Measurements from ENCODE around the gene PARP11.

PARP11 gene

GRCh38 chr12:3872800-3873636, at the start of gene PARP11:
Gene PARP11, minus strand, starts transcription at chr12:3873399. Its CDS starts 170 bp downstream, at chr12:3873229.
- DNase-seq, result no peak

DNA sequence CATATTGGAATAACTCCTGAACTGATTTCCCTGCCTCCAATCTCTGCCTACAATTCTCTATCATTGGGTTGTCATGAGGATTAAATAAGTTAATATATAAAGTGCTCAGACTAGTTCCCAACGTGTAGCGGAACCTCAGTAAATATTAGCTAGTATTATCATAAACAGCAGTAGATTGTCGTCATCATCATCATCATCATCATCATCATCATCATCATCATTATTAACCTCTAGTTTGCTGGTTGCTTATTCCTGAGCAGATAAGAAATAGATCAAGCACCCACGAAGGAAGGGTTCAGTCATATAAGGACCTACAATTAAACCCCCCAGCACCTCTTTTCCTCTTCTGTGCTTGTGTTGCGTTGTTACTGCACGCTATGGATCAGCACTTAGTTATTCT, 48.8 kb upstream of the PARP11 start:
- DNase-seq, result no peak

GRCh38 chr12:3921526-3921925, 48.3 kb upstream of the PARP11 start:
- no peak for DNase-seq

- no peak for DNase-seq
Observed at GRCh38 chr12:3921151-3921471, 47.9 kb upstream of the PARP11 start.

- DNase-seq, result no peak
Observed at GRCh38 chr12:3920351-3921150, 47.4 kb upstream of the PARP11 start.

- no peak for DNase-seq
Observed at GRCh38 chr12:3913278-3913677, 40.1 kb upstream of the PARP11 start.

DNA sequence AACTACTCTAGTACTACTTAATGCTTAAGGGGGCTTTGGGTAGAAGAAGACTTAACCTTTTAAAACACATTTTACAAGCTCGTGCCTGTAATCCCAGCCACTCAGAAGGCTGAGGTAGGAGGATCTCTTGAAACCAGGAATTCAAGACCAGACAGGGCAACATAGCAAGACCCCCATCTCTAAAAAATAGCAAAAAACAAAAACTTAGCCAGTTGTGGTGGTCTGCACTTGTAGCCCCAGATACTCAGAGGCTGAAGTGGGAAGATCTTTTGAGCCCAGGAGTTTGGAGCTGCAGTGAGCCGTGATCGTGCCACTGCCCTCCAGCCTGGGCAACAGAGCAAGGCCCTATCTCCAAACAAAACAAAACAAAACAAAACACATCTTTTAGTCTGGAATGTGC, 39.7 kb upstream of the PARP11 start:
- no peak for DNase-seq

- no peak for DNase-seq
Observed at GRCh38 chr12:3911409-3911808, 38.2 kb upstream of the PARP11 start.

GRCh38 chr12:3905664-3906063, 32.5 kb upstream of the PARP11 start:
- DNase-seq, result no peak

DNA sequence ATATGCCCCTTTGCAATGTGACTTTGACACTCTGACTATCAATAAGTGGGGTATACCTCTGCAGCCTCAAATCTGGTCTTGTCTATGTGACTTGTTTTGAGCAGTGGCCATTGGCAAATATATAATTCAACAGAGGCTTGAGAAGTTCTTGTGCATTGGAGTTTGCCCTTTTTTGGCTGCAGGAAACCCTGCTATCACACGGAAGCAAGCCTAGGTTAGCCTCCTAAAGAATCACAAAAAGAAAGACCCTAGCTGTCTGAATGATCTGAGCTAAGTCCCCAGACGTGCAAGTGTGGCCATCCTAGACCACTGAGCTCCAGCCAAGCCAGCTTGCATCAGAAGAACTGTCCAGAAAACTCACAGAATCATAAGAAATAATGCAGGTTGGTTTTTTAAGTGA, 31.8 kb upstream of the PARP11 start:
- DNase-seq, result no peak

- DNase-seq, result no peak
Observed at GRCh38 chr12:3902921-3903320, 29.7 kb upstream of the PARP11 start.

DNA sequence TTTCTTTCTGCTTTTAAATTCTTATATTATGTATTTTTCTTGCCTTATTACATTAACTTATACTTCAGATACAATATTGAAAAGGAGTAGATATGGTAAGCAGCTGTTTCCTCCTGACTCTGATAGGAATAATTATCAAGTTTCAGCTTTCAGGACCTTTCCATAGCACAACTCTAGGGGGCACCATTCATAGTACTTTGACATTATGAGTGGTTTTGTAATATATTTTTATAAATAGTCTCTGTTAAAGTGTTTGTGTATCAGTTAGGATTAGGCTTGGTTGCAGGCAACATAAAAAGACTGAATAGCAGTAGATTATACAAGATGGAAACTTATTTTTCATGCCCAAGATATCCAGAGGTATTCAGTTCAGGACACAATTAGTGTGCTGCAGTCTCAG, 27.9 kb upstream of the PARP11 start:
- no peak for DNase-seq

- no peak for DNase-seq
Observed at GRCh38 chr12:3898756-3899155, 25.6 kb upstream of the PARP11 start.

- no peak for DNase-seq
Observed at GRCh38 chr12:3897371-3897971, 24.3 kb upstream of the PARP11 start.

GRCh38 chr12:3896801-3897351, 23.7 kb upstream of the PARP11 start:
- DNase-seq, result no peak

GRCh38 chr12:3896356-3896755, 23.2 kb upstream of the PARP11 start:
- no peak for DNase-seq

DNA sequence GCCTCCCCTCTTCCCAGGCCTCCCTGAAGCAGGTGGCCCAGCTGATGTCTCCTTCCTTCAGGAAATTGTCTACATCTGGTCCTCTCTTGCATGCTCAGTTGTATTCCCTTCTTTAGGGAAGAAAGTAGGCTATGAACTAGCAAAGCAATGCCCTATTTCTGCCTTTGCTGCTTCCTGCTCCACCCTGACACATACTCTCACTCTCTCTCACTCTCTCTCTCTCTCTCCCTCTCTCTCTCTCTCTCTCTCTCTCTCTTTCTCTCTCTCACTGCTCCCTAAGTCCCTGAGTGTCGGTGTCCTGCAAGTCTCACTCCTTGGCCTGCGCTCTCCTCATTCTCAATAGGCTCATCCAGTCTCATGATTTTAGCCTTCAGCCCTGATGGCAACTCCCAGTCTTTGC, 19.4 kb upstream of the PARP11 start:
- DNase-seq, result no peak

DNA sequence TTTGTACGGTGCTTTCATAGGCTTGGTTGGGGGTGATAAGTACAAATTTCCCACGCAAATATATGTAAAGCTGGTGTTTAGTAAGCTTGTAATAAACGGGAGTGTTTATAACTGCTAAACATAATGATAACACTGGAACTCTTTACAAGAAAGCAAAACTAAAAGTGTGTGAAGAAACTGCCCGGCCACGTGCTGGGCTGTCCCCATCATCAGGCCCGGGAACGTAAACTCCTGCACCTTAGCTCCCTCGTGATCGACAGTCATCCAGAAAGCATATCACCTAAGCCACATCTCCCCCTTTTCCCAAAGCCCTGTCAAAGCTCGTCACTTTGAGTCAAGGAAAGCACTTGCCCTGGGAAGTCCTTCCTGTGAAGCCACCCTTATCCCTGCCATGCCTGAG, 18.0 kb upstream of the PARP11 start:
- DNase-seq, result peak; percentile 22

DNA sequence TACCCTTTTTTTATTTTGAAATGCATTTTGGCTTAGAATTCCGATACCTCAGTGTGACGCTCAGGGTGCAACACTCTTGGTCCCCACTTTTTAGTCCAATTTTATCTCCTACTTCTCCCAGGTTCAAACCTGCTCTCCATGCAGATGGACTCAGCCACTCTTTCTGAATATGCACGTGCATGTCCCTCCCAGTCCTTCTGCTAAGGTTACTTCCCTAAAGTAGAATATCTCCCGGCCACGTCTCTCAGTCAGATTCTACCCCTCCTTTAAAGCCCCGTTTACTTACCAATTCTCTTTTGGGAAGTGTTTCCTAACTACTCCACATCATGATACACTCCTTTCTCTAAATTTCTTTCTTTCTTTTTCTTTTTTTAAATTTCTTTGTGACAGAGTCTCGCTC, 15.5 kb upstream of the PARP11 start:
- DNase-seq, result no peak

GRCh38 chr12:3885277-3886094, 12.3 kb upstream of the PARP11 start:
- no peak for DNase-seq

DNA sequence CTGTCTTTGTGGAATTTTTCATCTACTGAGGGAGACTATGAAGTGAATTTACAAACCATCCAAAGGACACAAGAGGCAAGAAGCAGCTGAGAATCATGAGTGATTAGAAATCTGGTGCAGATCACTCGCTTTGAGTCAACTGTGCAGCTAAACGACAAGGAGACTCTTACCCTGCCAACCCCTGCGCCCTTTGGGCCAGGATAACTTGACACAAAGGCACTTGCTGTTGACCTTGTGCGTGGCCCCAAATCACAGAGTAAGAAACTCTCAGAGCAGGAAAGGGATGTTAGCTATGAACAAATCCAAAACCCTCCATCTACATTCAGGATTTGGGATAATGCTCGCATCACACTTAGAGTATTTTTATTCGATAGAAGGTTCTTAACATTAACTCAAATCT, 11.5 kb upstream of the PARP11 start:
- DNase-seq, result no peak

DNA sequence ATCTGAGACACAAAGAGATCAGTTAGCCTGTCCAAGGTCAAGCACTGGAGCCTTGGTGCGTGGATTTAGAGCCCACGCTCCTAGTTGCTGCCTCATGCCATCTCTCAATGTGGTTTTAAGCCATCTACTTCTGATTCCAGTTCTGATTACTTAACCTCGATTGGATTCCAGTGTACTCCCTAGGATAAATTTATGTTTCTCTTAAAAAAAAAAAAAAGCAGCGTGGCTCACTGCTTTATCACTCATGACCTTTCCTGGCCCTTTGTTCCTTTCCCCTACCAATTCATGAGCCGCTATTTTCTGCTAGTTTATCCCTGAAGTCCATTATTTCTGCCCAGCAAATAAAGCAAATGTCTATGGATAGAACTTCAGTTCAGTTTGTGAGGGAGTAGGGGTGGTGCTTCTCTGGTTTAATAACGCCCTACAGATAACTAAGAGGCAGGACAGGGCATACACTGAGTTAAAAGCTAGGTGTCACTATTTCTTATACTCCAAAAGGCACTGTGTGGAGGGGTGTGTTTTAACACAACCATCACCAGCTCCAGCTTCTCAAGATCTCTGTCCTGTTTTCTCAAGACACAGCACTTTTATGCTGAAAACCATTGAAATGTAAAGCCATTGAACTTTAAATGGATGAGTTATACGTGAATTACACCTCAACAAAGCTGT, 9.8 kb upstream of the PARP11 start:
- no peak for DNase-seq

Measured in NCI-H1048 (cell line).